Endothelial cell of umbilical vein (primary cell): ENCODE results near the gene SLC26A3.

Experiments used
- CTCF ChIP-seq, 2 donors: IDR thresholded peaks; 1 replicate in 1 of 2; 2 replicates in 1 of 2; pipeline ENCODE4 v1.5.1; 2011; ENCODE audit warnings: low read length in 2 of 2, mild to moderate bottlenecking in 2 of 2, moderate library complexity in 2 of 2, control low read depth in 1 of 2, inconsistent platforms in 1 of 2, low read depth in 1 of 2; ENCODE audit not compliant: insufficient read depth in 1 of 2; ENCODE audit errors: extremely low read depth in 1 of 2
- GATA2 ChIP-seq: IDR thresholded peaks from 2 replicates; pipeline ENCODE4 v1.7.0; 2011; ENCODE audit warnings: low read depth, mild to moderate bottlenecking, moderate library complexity, mixed read lengths, low read length; ENCODE audit not compliant: insufficient read length, insufficient read depth
- JUN ChIP-seq: IDR thresholded peaks from 2 replicates; pipeline ENCODE4 v1.6.1; 2011; ENCODE audit warnings: borderline replicate concordance, low read depth; ENCODE audit not compliant: insufficient read length, insufficient read depth
- POLR2A ChIP-seq: IDR thresholded peaks from 2 replicates; pipeline ENCODE4 v1.6.1; 2012; ENCODE audit warnings: low read depth, mild to moderate bottlenecking, control low read depth, low read length
- POLR2AphosphoS5 ChIP-seq: IDR thresholded peaks from 2 replicates; pipeline ENCODE4 v1.6.1; 2012; ENCODE audit warnings: low read depth, mild to moderate bottlenecking, control low read depth, low read length, moderate library complexity; ENCODE audit not compliant: insufficient read depth

- TF ChIP-seq CTCF (IDR thresholded peaks at IDR 0.05; ENCODE audit: extremely low read depth in 1 of 2, insufficient read depth in 1 of 2, low read depth in 1 of 2, low read length in 2 of 2) (no peak), POLR2A (no peak), GATA2 (no peak), JUN (no peak), POLR2AphosphoS5 (no peak)
These were observed 43.3 kb upstream of the SLC26A3 start for GRCh38 chr7:107846324-107846723.
